ENCODE results near the gene PSME3IP1. TPM values are rescaled to one million over a fixed set of nuclear protein-coding genes. Genes with fewer than 3 reads are reported as not detected.

The PSME3IP1 gene
- total and polyA plus RNA-seq, 5 donors from 2014 or later, result 68.1 to 140 (median 72.6) TPM

GRCh38 chr16:57166451-57166850 lies 19.4 kb downstream of the PSME3IP1 start:
- Mint-ChIP-seq H3K36me3 (peaks cover 54% of the 10 kb centered on the region), H3K4me1 (peaks cover 6 to 10% (median 7%) of the 10 kb centered on the region in 4 donors), H3K27me3 (no peaks in the 10 kb centered on the region), H3K4me3 (no peak overlapping the region), H3K9me3 (no peaks in the 10 kb centered on the region), H3K27ac (peak overlapping the region in 2 of 3 donors; percentile 3 to 65)
- Histone ChIP-seq H3K4me3 (ENCODE audit: low read depth, low read length) (no peak overlapping the region), H3K36me3 (ENCODE audit: control insufficient read depth, insufficient read depth, low read length) (peaks cover 65% of the 10 kb centered on the region), H3K9me3 (ENCODE audit: control insufficient read depth in 2 of 2, low read length in 2 of 2) (no peaks in the 10 kb centered on the region), H3K27me3 (ENCODE audit: control insufficient read depth, insufficient read depth, low read length) (no peaks in the 10 kb centered on the region), H3K4me1 (ENCODE audit: control insufficient read depth, insufficient read depth, low read length, poor library complexity, severe bottlenecking) (peaks cover 4% of the 10 kb centered on the region), H3K27ac (ENCODE audit: insufficient read depth, low read length, poor library complexity, severe bottlenecking) (no peak overlapping the region)
- ATAC-seq (ENCODE audit: low read depth in 2 of 2) (no peak), DNase-seq (no peak)

- peaks cover 52% of the 10 kb centered on the region for H3K36me3 Mint-ChIP-seq
- DNase-seq, result no peak
- H3K4me3 ChIP-seq (ENCODE audit: low read depth, low read length), result no peak overlapping the region
- no peaks in the 10 kb centered on the region for H3K27me3 Mint-ChIP-seq
- H3K9me3 Mint-ChIP-seq, result no peaks in the 10 kb centered on the region
- peak overlapping the region in 1 of 3 donors; percentile 11 for H3K27ac Mint-ChIP-seq
- no peak overlapping the region for H3K27ac ChIP-seq (ENCODE audit: insufficient read depth, low read length, poor library complexity, severe bottlenecking)
- H3K27me3 ChIP-seq (ENCODE audit: control insufficient read depth, insufficient read depth, low read length), result no peaks in the 10 kb centered on the region
- ATAC-seq (ENCODE audit: low read depth in 2 of 2), result no peak
- no peaks in the 10 kb centered on the region for H3K9me3 ChIP-seq (ENCODE audit: control insufficient read depth in 2 of 2, low read length in 2 of 2)
- peaks cover 7 to 10% (median 8%) of the 10 kb centered on the region in 4 donors for H3K4me1 Mint-ChIP-seq
- H3K4me1 ChIP-seq (ENCODE audit: control insufficient read depth, insufficient read depth, low read length, poor library complexity, severe bottlenecking), result peaks cover 4% of the 10 kb centered on the region
- peaks cover 60% of the 10 kb centered on the region for H3K36me3 ChIP-seq (ENCODE audit: control insufficient read depth, insufficient read depth, low read length)
- no peak overlapping the region for H3K4me3 Mint-ChIP-seq
These were observed 19.9 kb downstream of the PSME3IP1 start for GRCh38 chr16:57165938-57166337.

GRCh38 chr16:57165483-57165882 lies 20.4 kb downstream of the PSME3IP1 start:
- Mint-ChIP-seq H3K27ac (no peak overlapping the region), H3K9me3 (no peaks in the 10 kb centered on the region), H3K36me3 (peaks cover 53% of the 10 kb centered on the region), H3K4me3 (no peak overlapping the region), H3K27me3 (no peaks in the 10 kb centered on the region), H3K4me1 (peaks cover 7 to 13% (median 10%) of the 10 kb centered on the region in 4 donors)
- no peak for ATAC-seq (ENCODE audit: low read depth in 2 of 2)
- Histone ChIP-seq H3K9me3 (ENCODE audit: control insufficient read depth in 2 of 2, low read length in 2 of 2) (no peaks in the 10 kb centered on the region), H3K4me1 (ENCODE audit: control insufficient read depth, insufficient read depth, low read length, poor library complexity, severe bottlenecking) (peaks cover 4% of the 10 kb centered on the region), H3K27me3 (ENCODE audit: control insufficient read depth, insufficient read depth, low read length) (no peaks in the 10 kb centered on the region), H3K27ac (ENCODE audit: insufficient read depth, low read length, poor library complexity, severe bottlenecking) (no peak overlapping the region), H3K36me3 (ENCODE audit: control insufficient read depth, insufficient read depth, low read length) (peaks cover 60% of the 10 kb centered on the region), H3K4me3 (ENCODE audit: low read depth, low read length) (no peak overlapping the region)
- no peak for DNase-seq

GRCh38 chr16:57163842-57164241 lies 22.0 kb downstream of the PSME3IP1 start:
- Histone ChIP-seq H3K27me3 (ENCODE audit: control insufficient read depth, insufficient read depth, low read length) (no peaks in the 10 kb centered on the region), H3K36me3 (ENCODE audit: control insufficient read depth, insufficient read depth, low read length) (peaks cover 62% of the 10 kb centered on the region), H3K4me1 (ENCODE audit: control insufficient read depth, insufficient read depth, low read length, poor library complexity, severe bottlenecking) (peaks cover 4% of the 10 kb centered on the region), H3K4me3 (ENCODE audit: low read depth, low read length) (no peak overlapping the region), H3K9me3 (ENCODE audit: control insufficient read depth in 2 of 2, low read length in 2 of 2) (no peaks in the 10 kb centered on the region), H3K27ac (ENCODE audit: insufficient read depth, low read length, poor library complexity, severe bottlenecking) (no peak overlapping the region)
- H3K36me3 Mint-ChIP-seq, result peaks cover 56% of the 10 kb centered on the region
- H3K4me3 Mint-ChIP-seq, result no peak overlapping the region
- no peak for DNase-seq
- H3K9me3 Mint-ChIP-seq, result no peaks in the 10 kb centered on the region
- H3K27ac Mint-ChIP-seq, result peak overlapping the region in 1 of 3 donors; percentile 21
- ATAC-seq (ENCODE audit: low read depth in 2 of 2), result no peak
- no peaks in the 10 kb centered on the region for H3K27me3 Mint-ChIP-seq
- H3K4me1 Mint-ChIP-seq, result peaks cover 9 to 20% (median 12%) of the 10 kb centered on the region in 4 donors

- no peaks in the 10 kb centered on the region for H3K9me3 Mint-ChIP-seq
- no peak overlapping the region for H3K4me3 Mint-ChIP-seq
- H3K27ac Mint-ChIP-seq, result no peak overlapping the region
- H3K4me1 Mint-ChIP-seq, result peaks cover 7 to 20% (median 17%) of the 10 kb centered on the region in 4 donors
- peaks cover 75% of the 10 kb centered on the region for H3K36me3 ChIP-seq (ENCODE audit: control insufficient read depth, insufficient read depth, low read length)
- DNase-seq (no peak), ATAC-seq (ENCODE audit: low read depth in 2 of 2) (no peak)
- H3K9me3 ChIP-seq (ENCODE audit: control insufficient read depth in 2 of 2, low read length in 2 of 2), result no peaks in the 10 kb centered on the region
- H3K27me3 ChIP-seq (ENCODE audit: control insufficient read depth, insufficient read depth, low read length), result no peaks in the 10 kb centered on the region
- peaks cover 61% of the 10 kb centered on the region for H3K36me3 Mint-ChIP-seq
- H3K4me1 ChIP-seq (ENCODE audit: control insufficient read depth, insufficient read depth, low read length, poor library complexity, severe bottlenecking), result no peaks in the 10 kb centered on the region
- H3K27ac ChIP-seq (ENCODE audit: insufficient read depth, low read length, poor library complexity, severe bottlenecking), result no peak overlapping the region
- H3K27me3 Mint-ChIP-seq, result no peaks in the 10 kb centered on the region
- H3K4me3 ChIP-seq (ENCODE audit: low read depth, low read length), result no peak overlapping the region
These were observed 26.4 kb downstream of the PSME3IP1 start for GRCh38 chr16:57159447-57159846.

- Histone ChIP-seq H3K27ac (ENCODE audit: insufficient read depth, low read length, poor library complexity, severe bottlenecking) (no peak overlapping the region), H3K9me3 (ENCODE audit: control insufficient read depth in 2 of 2, low read length in 2 of 2) (no peaks in the 10 kb centered on the region), H3K4me1 (ENCODE audit: control insufficient read depth, insufficient read depth, low read length, poor library complexity, severe bottlenecking) (no peaks in the 10 kb centered on the region), H3K27me3 (ENCODE audit: control insufficient read depth, insufficient read depth, low read length) (no peaks in the 10 kb centered on the region), H3K36me3 (ENCODE audit: control insufficient read depth, insufficient read depth, low read length) (peaks cover 75% of the 10 kb centered on the region), H3K4me3 (ENCODE audit: low read depth, low read length) (no peak overlapping the region)
- no peaks in the 10 kb centered on the region for H3K27me3 Mint-ChIP-seq
- H3K36me3 Mint-ChIP-seq, result peaks cover 65% of the 10 kb centered on the region
- DNase-seq (no peak), ATAC-seq (ENCODE audit: low read depth in 2 of 2) (no peak)
- no peaks in the 10 kb centered on the region for H3K9me3 Mint-ChIP-seq
- peaks cover 7 to 20% (median 16%) of the 10 kb centered on the region in 4 donors for H3K4me1 Mint-ChIP-seq
- H3K4me3 Mint-ChIP-seq, result no peak overlapping the region
- no peak overlapping the region for H3K27ac Mint-ChIP-seq
These were observed 28.3 kb downstream of the PSME3IP1 start for GRCh38 chr16:57157533-57157932.

- Histone ChIP-seq H3K9me3 (ENCODE audit: control insufficient read depth in 2 of 2, low read length in 2 of 2) (no peaks in the 10 kb centered on the region), H3K27me3 (ENCODE audit: control insufficient read depth, insufficient read depth, low read length) (no peaks in the 10 kb centered on the region), H3K4me1 (ENCODE audit: control insufficient read depth, insufficient read depth, low read length, poor library complexity, severe bottlenecking) (no peaks in the 10 kb centered on the region), H3K36me3 (ENCODE audit: control insufficient read depth, insufficient read depth, low read length) (peaks cover 74% of the 10 kb centered on the region), H3K27ac (ENCODE audit: insufficient read depth, low read length, poor library complexity, severe bottlenecking) (no peak overlapping the region), H3K4me3 (ENCODE audit: low read depth, low read length) (no peak overlapping the region)
- no peak overlapping the region for H3K4me3 Mint-ChIP-seq
- H3K27ac Mint-ChIP-seq, result peak overlapping the region; percentile 4 to 64 (median 34)
- ATAC-seq (ENCODE audit: low read depth in 2 of 2) (no peak), DNase-seq (no peak)
- peaks cover 64% of the 10 kb centered on the region for H3K36me3 Mint-ChIP-seq
- no peaks in the 10 kb centered on the region for H3K27me3 Mint-ChIP-seq
- peaks cover 7 to 22% (median 18%) of the 10 kb centered on the region in 4 donors for H3K4me1 Mint-ChIP-seq
- H3K9me3 Mint-ChIP-seq, result no peaks in the 10 kb centered on the region
These were observed 29.5 kb downstream of the PSME3IP1 start for GRCh38 chr16:57156351-57156703.

- H3K4me1 Mint-ChIP-seq, result peaks cover 7 to 22% (median 16%) of the 10 kb centered on the region in 4 donors
- Histone ChIP-seq H3K4me1 (ENCODE audit: control insufficient read depth, insufficient read depth, low read length, poor library complexity, severe bottlenecking) (no peaks in the 10 kb centered on the region), H3K4me3 (ENCODE audit: low read depth, low read length) (no peak overlapping the region), H3K9me3 (ENCODE audit: control insufficient read depth in 2 of 2, low read length in 2 of 2) (no peaks in the 10 kb centered on the region), H3K27ac (ENCODE audit: insufficient read depth, low read length, poor library complexity, severe bottlenecking) (no peak overlapping the region), H3K27me3 (ENCODE audit: control insufficient read depth, insufficient read depth, low read length) (no peaks in the 10 kb centered on the region), H3K36me3 (ENCODE audit: control insufficient read depth, insufficient read depth, low read length) (peaks cover 75% of the 10 kb centered on the region)
- peaks cover 65% of the 10 kb centered on the region for H3K36me3 Mint-ChIP-seq
- no peaks in the 10 kb centered on the region for H3K9me3 Mint-ChIP-seq
- no peak overlapping the region for H3K4me3 Mint-ChIP-seq
- no peaks in the 10 kb centered on the region for H3K27me3 Mint-ChIP-seq
- no peak for DNase-seq
- no peak for ATAC-seq (ENCODE audit: low read depth in 2 of 2)
- H3K27ac Mint-ChIP-seq, result peak overlapping the region in 2 of 3 donors; percentile 9 to 16
These were observed 30.0 kb downstream of the PSME3IP1 start for GRCh38 chr16:57155702-57156350.

All from CD4-positive, CD25-positive, alpha-beta regulatory T cell (primary cell).